Rectal smooth muscle tissue (tissue), 1 donor: ENCODE measurements around the gene SLC25A3.
"Not testable (repeated sequence)": the region's sequence is repeated elsewhere in the genome, so short reads cannot be mapped to it uniquely, and the experiment has no call there.

Experiments used
- H3K27ac ChIP-seq: one replicate; pipeline ENCODE4 v1.7.0; 2013; ENCODE audit warnings: low read depth, low read length, inconsistent platforms
- H3K27me3 ChIP-seq: one replicate; pipeline ENCODE4 v1.7.0; 2013; ENCODE audit warnings: low read length; ENCODE audit not compliant: control insufficient read depth, insufficient read depth
- H3K36me3 ChIP-seq: one replicate; pipeline ENCODE4 v1.7.0; 2013; ENCODE audit warnings: low read length; ENCODE audit not compliant: control insufficient read depth, insufficient read depth
- H3K4me1 ChIP-seq: one replicate; pipeline ENCODE4 v1.7.0; 2013; ENCODE audit warnings: low read length; ENCODE audit not compliant: control insufficient read depth, insufficient read depth
- H3K4me3 ChIP-seq: one replicate; pipeline ENCODE4 v1.7.0; 2013; ENCODE audit warnings: low read length
- H3K9ac ChIP-seq: one replicate; pipeline ENCODE4 v1.7.0; 2013; ENCODE audit warnings: low read length

Gene SLC25A3

GRCh38 chr12:98578821-98579220, 14.7 kb upstream of the SLC25A3 start:
- Histone ChIP-seq H3K27me3 (no peaks in the 10 kb centered on the region), H3K27ac (no peak overlapping the region), H3K4me3 (no peak overlapping the region), H3K9ac (no peak overlapping the region), H3K36me3 (no peaks in the 10 kb centered on the region), H3K4me1 (no peaks in the 10 kb centered on the region)

- no peak overlapping the region for H3K4me3 ChIP-seq
- no peaks in the 10 kb centered on the region for H3K27me3 ChIP-seq
- no peaks in the 10 kb centered on the region for H3K4me1 ChIP-seq
- H3K27ac ChIP-seq, result no peak overlapping the region
- no peaks in the 10 kb centered on the region for H3K36me3 ChIP-seq
- H3K9ac ChIP-seq, result no peak overlapping the region
Observed at GRCh38 chr12:98579347-98579746, 14.1 kb upstream of the SLC25A3 start.

DNA sequence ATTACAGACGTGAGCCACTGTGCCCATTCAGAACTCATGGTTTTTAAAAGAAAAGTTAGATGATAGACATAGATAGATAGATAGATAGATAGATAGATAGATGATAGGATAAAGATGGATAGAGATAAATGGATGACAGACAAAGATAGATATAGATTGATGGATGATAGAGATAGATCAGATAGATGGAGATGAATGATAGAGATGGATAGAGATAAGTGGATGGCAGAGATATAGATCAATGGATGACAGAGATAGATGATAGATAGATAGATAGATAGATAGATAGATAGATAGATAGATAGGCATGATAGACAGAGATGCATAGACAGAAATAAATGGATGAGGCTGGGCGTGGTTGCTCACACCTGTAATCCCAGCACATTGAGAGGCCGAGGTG, 13.7 kb upstream of the SLC25A3 start:
- no peak overlapping the region for H3K4me3 ChIP-seq
- no peaks in the 10 kb centered on the region for H3K36me3 ChIP-seq
- H3K27me3 ChIP-seq, result no peaks in the 10 kb centered on the region
- H3K4me1 ChIP-seq, result no peaks in the 10 kb centered on the region
- no peak overlapping the region for H3K27ac ChIP-seq
- no peak overlapping the region for H3K9ac ChIP-seq

- no peaks in the 10 kb centered on the region for H3K4me1 ChIP-seq
- H3K27me3 ChIP-seq, result no peaks in the 10 kb centered on the region
- H3K27ac ChIP-seq, result no peak overlapping the region
- no peak overlapping the region for H3K4me3 ChIP-seq
- H3K9ac ChIP-seq, result no peak overlapping the region
- H3K36me3 ChIP-seq, result no peaks in the 10 kb centered on the region
Observed at GRCh38 chr12:98580695-98581094, 12.8 kb upstream of the SLC25A3 start.

DNA sequence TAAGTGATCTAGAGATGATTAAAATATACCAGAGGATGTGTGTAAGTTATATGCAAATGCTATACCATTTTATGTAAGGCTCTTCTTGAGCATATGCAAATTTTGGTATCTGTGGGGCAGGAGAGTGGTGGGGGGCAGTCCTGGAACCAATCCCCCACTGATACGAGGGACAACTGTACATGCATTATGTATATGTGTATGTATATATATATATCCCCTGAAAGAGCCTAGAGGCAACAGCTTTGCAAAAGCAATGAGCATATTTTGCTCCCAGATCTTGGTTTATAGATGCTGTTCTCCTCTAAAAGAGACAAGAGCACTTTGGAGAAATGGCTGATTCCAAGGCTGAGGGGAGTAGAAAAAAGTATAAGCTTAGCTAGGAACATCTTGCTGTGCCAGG, 12.4 kb upstream of the SLC25A3 start:
- Histone ChIP-seq H3K9ac (no peak overlapping the region), H3K36me3 (no peaks in the 10 kb centered on the region), H3K27me3 (no peaks in the 10 kb centered on the region), H3K27ac (no peak overlapping the region), H3K4me3 (no peak overlapping the region), H3K4me1 (no peaks in the 10 kb centered on the region)

GRCh38 chr12:98582093-98582492, 11.4 kb upstream of the SLC25A3 start:
- Histone ChIP-seq H3K4me3 (no peak overlapping the region), H3K27ac (no peak overlapping the region), H3K36me3 (no peaks in the 10 kb centered on the region), H3K27me3 (no peaks in the 10 kb centered on the region), H3K4me1 (no peaks in the 10 kb centered on the region), H3K9ac (no peak overlapping the region)

DNA sequence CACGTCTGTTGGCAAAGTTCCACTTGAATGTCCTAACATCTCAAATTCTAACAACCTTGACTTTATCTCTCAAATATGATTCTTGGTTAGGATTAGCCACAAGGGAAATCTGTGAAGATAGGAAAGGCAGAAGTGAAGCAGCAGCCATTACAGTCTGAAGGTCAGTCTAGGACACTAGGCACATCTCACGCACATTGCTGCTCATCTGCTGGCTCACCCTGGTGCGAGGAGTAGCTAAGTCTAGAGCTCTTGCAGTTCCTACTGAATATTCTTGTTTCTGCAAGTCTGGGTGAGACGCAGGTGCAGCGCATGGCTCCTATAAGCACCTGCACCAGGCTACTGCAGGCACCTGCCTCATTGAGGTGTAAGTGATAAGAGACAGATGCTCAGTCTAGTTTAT, 6.4 kb upstream of the SLC25A3 start:
- no peak overlapping the region for H3K9ac ChIP-seq
- H3K27ac ChIP-seq, result no peak overlapping the region
- no peaks in the 10 kb centered on the region for H3K36me3 ChIP-seq
- H3K27me3 ChIP-seq, result no peaks in the 10 kb centered on the region
- H3K4me3 ChIP-seq, result no peak overlapping the region
- no peaks in the 10 kb centered on the region for H3K4me1 ChIP-seq

DNA sequence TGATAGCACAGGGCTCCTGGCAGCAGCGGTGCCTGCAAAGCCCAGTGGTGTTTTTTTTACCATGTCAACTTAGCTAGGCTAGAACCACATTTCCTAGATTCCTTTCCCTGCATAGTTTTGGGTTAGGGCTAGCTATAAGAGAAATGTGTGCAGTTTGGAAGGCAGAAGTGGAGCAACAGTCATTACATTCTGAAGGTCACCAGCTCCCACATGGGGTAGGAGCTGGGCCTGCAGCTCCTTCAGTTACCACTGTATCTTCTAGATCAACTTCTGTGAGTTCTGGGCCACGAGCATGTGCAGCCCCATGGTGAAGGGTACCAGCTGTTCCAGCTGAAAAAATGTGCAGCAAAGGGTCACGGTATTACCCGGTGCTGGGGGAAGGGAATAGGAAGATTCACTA, 2.3 kb upstream of the SLC25A3 start:
- no peaks in the 10 kb centered on the region for H3K27me3 ChIP-seq
- no peak overlapping the region for H3K27ac ChIP-seq
- peaks cover 6% of the 10 kb centered on the region for H3K4me1 ChIP-seq
- peaks cover 6% of the 10 kb centered on the region for H3K36me3 ChIP-seq
- H3K9ac ChIP-seq, result no peak overlapping the region
- no peak overlapping the region for H3K4me3 ChIP-seq

GRCh38 chr12:98592825-98593322, 612 bp upstream of the SLC25A3 start:
- H3K36me3 ChIP-seq, result peaks cover 11% of the 10 kb centered on the region
- no peaks in the 10 kb centered on the region for H3K27me3 ChIP-seq
- peaks cover 6% of the 10 kb centered on the region for H3K4me1 ChIP-seq
- peak overlapping the region; percentile 100 for H3K27ac ChIP-seq
- H3K4me3 ChIP-seq, result peak overlapping the region; percentile 72
- H3K9ac ChIP-seq, result peak overlapping the region; percentile 52

DNA sequence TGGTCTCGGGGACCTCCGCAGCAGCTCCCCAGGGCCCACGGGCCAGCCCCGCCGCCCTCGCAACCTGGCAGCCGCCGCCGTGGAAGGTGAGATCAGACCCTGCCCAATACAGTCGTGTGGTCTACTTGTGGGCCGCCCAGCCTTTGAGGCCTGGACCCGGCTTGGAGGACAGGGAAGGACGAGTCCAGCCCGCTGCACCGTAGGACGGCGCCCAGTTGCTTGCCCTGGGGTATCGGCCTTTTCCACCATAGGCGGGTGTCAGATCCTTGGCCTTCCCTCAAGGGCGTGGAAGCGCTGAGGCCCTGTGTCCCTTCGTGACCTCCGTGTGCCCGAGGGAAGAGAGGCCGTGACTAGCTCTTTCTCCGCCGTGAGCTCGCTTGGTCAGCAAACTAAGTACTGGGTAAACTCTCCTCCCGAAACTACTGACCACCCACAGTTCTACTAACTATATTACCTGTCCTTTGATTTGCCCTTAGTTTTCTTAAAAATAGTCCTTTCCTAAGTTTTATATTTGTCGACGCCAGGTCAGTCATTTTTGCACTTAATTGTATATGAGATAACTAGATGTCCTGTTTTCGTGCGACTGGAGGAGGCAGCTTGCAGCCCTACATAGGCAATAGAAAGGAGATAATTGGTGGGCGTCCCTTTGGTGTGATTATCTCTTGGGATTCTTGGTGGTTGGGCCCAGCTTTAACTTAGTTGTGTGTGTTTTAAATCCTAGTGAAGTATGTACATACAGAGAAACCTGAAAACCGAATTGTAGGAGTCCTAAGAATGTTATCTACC, 757 bp downstream of the SLC25A3 start:
- Histone ChIP-seq H3K4me3 (peak overlapping the region; percentile 98), H3K36me3 (peaks cover 15% of the 10 kb centered on the region), H3K4me1 (peaks cover 6% of the 10 kb centered on the region), H3K27ac (peak overlapping the region; percentile 100), H3K9ac (peak overlapping the region; percentile 99), H3K27me3 (no peaks in the 10 kb centered on the region)

DNA sequence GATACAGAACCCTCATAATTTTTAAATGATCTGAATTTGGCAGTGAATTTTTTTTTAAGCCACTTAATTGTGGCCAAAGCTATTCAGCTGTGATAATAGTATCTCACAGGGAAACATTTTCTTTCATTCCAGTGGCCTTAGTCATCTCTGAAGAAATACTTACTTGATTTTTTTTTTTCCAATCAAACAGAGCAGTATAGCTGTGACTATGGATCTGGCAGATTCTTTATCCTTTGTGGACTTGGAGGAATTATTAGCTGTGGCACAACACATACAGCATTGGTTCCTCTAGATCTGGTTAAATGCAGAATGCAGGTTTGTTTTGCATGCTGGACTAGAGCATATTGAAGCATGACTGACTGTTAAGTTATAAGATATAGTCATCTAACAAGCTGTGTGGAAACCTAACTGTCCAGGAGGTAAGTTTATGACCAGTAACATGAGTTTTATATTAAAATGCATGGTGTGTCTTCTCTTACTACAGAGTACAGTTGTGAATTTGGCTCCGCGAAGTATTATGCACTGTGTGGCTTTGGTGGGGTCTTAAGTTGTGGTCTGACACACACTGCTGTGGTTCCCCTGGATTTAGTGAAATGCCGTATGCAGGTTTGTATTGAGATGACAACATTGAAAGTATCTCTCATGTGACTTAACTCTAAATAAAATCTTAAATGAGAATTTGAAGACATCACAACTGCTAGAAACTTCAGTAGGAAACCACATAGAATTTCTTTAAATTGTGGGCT, 1.9 kb downstream of the SLC25A3 start:
- peaks cover 22% of the 10 kb centered on the region for H3K36me3 ChIP-seq
- H3K9ac ChIP-seq, result no peak overlapping the region
- H3K4me3 ChIP-seq, result peak overlapping the region; percentile 98
- peak overlapping the region; percentile 100 for H3K27ac ChIP-seq
- no peaks in the 10 kb centered on the region for H3K27me3 ChIP-seq
- peaks cover 6% of the 10 kb centered on the region for H3K4me1 ChIP-seq

GRCh38 chr12:98597313-98597712, 3.8 kb downstream of the SLC25A3 start:
- not testable (repeated sequence) for H3K9ac ChIP-seq, H3K4me3 ChIP-seq, H3K27me3 ChIP-seq, H3K4me1 ChIP-seq, H3K27ac ChIP-seq
- H3K36me3 ChIP-seq, result peaks cover 30% of the 10 kb centered on the region
